ENCODE results near the gene MYMX.
"Not testable (repeated sequence)": the region's sequence is repeated elsewhere in the genome, so short reads cannot be mapped to it uniquely, and the experiment has no call there.

Gene MYMX

GRCh38 chr6:44179072-44179536 is 37.6 kb upstream of the MYMX start:
- CTCF ChIA-PET = interaction anchor here (1.3 kb wide), 1 partner anchor 10 kb away, joined by 4 read pairs; no protein-coding TSS in a partner anchor
- TF ChIP-seq CTCF (IDR thresholded peaks at IDR 0.05; ENCODE audit: control extremely low read depth, extremely low read depth, low read depth, missing control alignments) = no peak
- POLR2A ChIA-PET = no interaction called here

GRCh38 chr6:44179648-44180047 is 37.1 kb upstream of the MYMX start:
- ChIA-PET CTCF (interaction anchor here (1.1 to 1.7 kb wide), 2 partner anchors 8 to 66 kb away, joined by 5 to 7 read pairs; no protein-coding TSS in a partner anchor), POLR2A (no interaction called here)
- DNase-seq (ENCODE audit: extremely low spot score) = no peak
- no peak for TF ChIP-seq CTCF (IDR thresholded peaks at IDR 0.05; ENCODE audit: control extremely low read depth, extremely low read depth, low read depth, missing control alignments)

More at GRCh38 chr6:44179072-44179536, 37.6 kb upstream of the MYMX start:
- DNase-seq (ENCODE audit: extremely low spot score) = no peak

- TF ChIP-seq CTCF (IDR thresholded peaks at IDR 0.05; ENCODE audit: control extremely low read depth, extremely low read depth, low read depth, missing control alignments) = no peak
- CTCF ChIA-PET = interaction anchor here (1.0 to 1.7 kb wide), 3 partner anchors 8 to 66 kb away, joined by 3 to 7 read pairs (median 5); no protein-coding TSS in a partner anchor
Measured at GRCh38 chr6:44180406-44180805, 36.3 kb upstream of the MYMX start.

GRCh38 chr6:44180886-44181285 is 35.8 kb upstream of the MYMX start:
- DNase-seq (ENCODE audit: extremely low spot score) = no peak
- no peak for TF ChIP-seq CTCF (IDR thresholded peaks at IDR 0.05; ENCODE audit: control extremely low read depth, extremely low read depth, low read depth, missing control alignments)
- CTCF ChIA-PET = interaction anchor here (1.0 to 1.7 kb wide), 3 partner anchors 9 to 65 kb away, joined by 3 to 7 read pairs (median 5); no protein-coding TSS in a partner anchor
- POLR2A ChIA-PET = interaction anchor here (0.6 kb wide), 1 partner anchor 552 kb away, joined by 6 read pairs; the partner anchor contains the start of gene GTPBP2

More at GRCh38 chr6:44180406-44180805, 36.3 kb upstream of the MYMX start:
- POLR2A ChIA-PET = interaction anchor here (0.6 kb wide), 1 partner anchor 551 kb away, joined by 6 read pairs; the partner anchor contains the start of gene GTPBP2
- no peak for DNase-seq (ENCODE audit: extremely low spot score)

GRCh38 chr6:44181784-44182183 is 34.9 kb upstream of the MYMX start:
- CTCF ChIA-PET = interaction anchor here (1.3 kb wide), 1 partner anchor 52 kb away, joined by 4 read pairs; no protein-coding TSS in a partner anchor
- DNase-seq (ENCODE audit: extremely low spot score); POLR2A ChIA-PET: not testable (repeated sequence)

- TF ChIP-seq CTCF (IDR thresholded peaks at IDR 0.05; ENCODE audit: control extremely low read depth, extremely low read depth, low read depth, missing control alignments) = no peak
- CTCF ChIA-PET = interaction anchor here (0.6 to 1.3 kb wide), 3 partner anchors 10 to 51 kb away, joined by 3 to 5 read pairs (median 4); no protein-coding TSS in a partner anchor
- no peak for DNase-seq (ENCODE audit: extremely low spot score)
- POLR2A ChIA-PET = no interaction called here
Measured at GRCh38 chr6:44182911-44183390, 33.8 kb upstream of the MYMX start.

- DNase-seq (ENCODE audit: extremely low spot score) = no peak
- CTCF ChIA-PET = interaction anchor here (0.6 to 3.8 kb wide), 2 partner anchors 11 to 12 kb away, joined by 3 to 27 read pairs; no protein-coding TSS in a partner anchor
Measured at GRCh38 chr6:44183783-44184182, 32.9 kb upstream of the MYMX start.

GRCh38 chr6:44185356-44185755 is 31.4 kb upstream of the MYMX start:
- ChIA-PET POLR2A (interaction anchor here (0.9 kb wide), 1 partner anchor 68 kb away, joined by 3 read pairs; no protein-coding TSS in a partner anchor), CTCF (interaction anchor here (1.0 to 3.8 kb wide), 6 partner anchors 8 to 52 kb away, joined by 3 to 27 read pairs (median 5); no protein-coding TSS in a partner anchor)
- DNase-seq (ENCODE audit: extremely low spot score) = not testable (repeated sequence)

More at GRCh38 chr6:44183783-44184182, 32.9 kb upstream of the MYMX start:
- TF ChIP-seq CTCF (IDR thresholded peaks at IDR 0.05; ENCODE audit: control extremely low read depth, extremely low read depth, low read depth, missing control alignments) = no peak
- POLR2A ChIA-PET = no interaction called here
